Tibial nerve (tissue), 4 donors: ENCODE results near the gene RAC2. TPM values are rescaled to one million over a fixed set of nuclear protein-coding genes. Genes with fewer than 3 reads are reported as not detected.
A peak's percentile ranks its signal among the peaks of the same experiment; 100 is the strongest.

Experiments
- DNase-seq, 2 donors: peaks; one replicate each; pipeline ENCODE4 v3.0.0-alpha.2; 2019; ENCODE audit warnings: low spot score in 2 of 2
- H3K27ac ChIP-seq, 4 donors: fragments of 200-600 bp; sonication (generic) in 3 of 4; one replicate each; pipeline ENCODE4 v1.5.1; 2017 to 2019; ENCODE audit warnings: mild to moderate bottlenecking in 1 of 4
- H3K27me3 ChIP-seq, 2 donors: fragments of 200-600 bp; sonication (generic) in 1 of 2; one replicate each; pipeline versions ENCODE4 v1.5.1 to v1.6.0; 2017 to 2019
- H3K36me3 ChIP-seq, 3 donors: fragments of 200-600 bp; sonication (generic); one replicate each; pipeline ENCODE4 v1.5.1; 2018 to 2019
- H3K4me1 ChIP-seq, 4 donors: fragments of 200-600 bp; sonication (generic) in 3 of 4; one replicate each; pipeline ENCODE4 v1.5.1; 2017 to 2019
- H3K4me3 ChIP-seq, 4 donors: fragments of 200-600 bp; sonication (generic) in 3 of 4; one replicate each; pipeline ENCODE4 v1.5.1; 2017 to 2019; ENCODE audit warnings: mild to moderate bottlenecking in 1 of 4, moderate library complexity in 1 of 4
- H3K9me3 ChIP-seq, 4 donors: fragments of 200-600 bp; sonication (generic) in 3 of 4; one replicate each; pipeline ENCODE4 v1.5.1; 2017 to 2019
- EP300 ChIP-seq, 2 donors: sonication (generic); formaldehyde crosslinking; IDR thresholded peaks; one replicate each; pipeline ENCODE4 v1.6.1; 2017; ENCODE audit warnings: antibody characterized with exemption in 2 of 2, mild to moderate bottlenecking in 1 of 2
- POLR2A ChIP-seq, 2 donors: fragments of 450-650 bp; IDR thresholded peaks; one replicate each; pipeline ENCODE4 v1.6.1; 2017; ENCODE audit warnings: antibody characterized with exemption in 2 of 2, mild to moderate bottlenecking in 2 of 2, moderate library complexity in 2 of 2
- WGBS, 2 donors: methylation state at CpG; one replicate each; pipeline ENCODE4 v1.1.5; 2018; 5-methylcytosine and 5-hydroxymethylcytosine counted together
- total RNA-seq, 4 donors: library from RNA; depleted of rRNA; stranded (reverse); fragments of >200 nt; gene quantifications; one replicate each; pipeline ENCODE4 v1.1.0, GENCODE V29; 2016
- TF ChIP-seq, protein P1 (sequence below), 5 experiments: fragments of 200-600 bp in 3 of 5; fragments of 450-650 bp in 2 of 5; sonication (generic) in 3 of 5; IDR thresholded peaks; one replicate each; pipeline ENCODE4 v1.5.1; 2016 to 2019; ENCODE audit warnings: antibody characterized with exemption in 5 of 5, mild to moderate bottlenecking in 3 of 5, moderate library complexity in 2 of 5

The RAC2 gene
- total RNA-seq, 4 donors from 2014 or later: 6.3 to 18.6 (median 7.8) TPM

DNA sequence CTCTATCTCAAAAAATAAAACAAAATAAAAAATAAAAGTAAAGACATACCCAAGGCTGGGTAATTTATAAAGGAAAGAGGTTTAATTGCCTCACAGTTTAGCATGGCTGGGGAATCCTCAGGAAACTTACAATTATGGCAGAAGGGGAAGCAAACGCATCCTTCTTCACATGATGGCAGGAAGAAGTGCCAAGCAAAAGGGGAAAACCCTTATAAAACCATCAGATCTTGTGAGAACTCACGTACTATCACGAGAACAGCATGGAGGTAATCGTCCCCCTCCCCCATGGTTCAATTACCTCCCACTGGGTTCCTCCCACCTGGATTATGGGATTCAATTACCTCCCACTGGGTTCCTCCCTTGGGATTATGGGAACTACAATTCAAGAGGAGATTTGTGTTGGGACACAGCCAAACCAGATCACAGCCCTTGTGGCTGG lies 23.5 kb downstream of the RAC2 start:
- peaks cover 0 to 7% (median 0%) of the 10 kb centered on the region in 4 donors for H3K4me1 ChIP-seq
- no peaks in the 10 kb centered on the region for H3K36me3 ChIP-seq
- no peaks in the 10 kb centered on the region for H3K9me3 ChIP-seq
- WGBS, 2 donors: 31 to 38% methylated on average over 4 of the region's 4 CpGs
- TF ChIP-seq POLR2A (IDR thresholded peaks at IDR 0.05): no peak
- TF ChIP-seq, protein P1, sequence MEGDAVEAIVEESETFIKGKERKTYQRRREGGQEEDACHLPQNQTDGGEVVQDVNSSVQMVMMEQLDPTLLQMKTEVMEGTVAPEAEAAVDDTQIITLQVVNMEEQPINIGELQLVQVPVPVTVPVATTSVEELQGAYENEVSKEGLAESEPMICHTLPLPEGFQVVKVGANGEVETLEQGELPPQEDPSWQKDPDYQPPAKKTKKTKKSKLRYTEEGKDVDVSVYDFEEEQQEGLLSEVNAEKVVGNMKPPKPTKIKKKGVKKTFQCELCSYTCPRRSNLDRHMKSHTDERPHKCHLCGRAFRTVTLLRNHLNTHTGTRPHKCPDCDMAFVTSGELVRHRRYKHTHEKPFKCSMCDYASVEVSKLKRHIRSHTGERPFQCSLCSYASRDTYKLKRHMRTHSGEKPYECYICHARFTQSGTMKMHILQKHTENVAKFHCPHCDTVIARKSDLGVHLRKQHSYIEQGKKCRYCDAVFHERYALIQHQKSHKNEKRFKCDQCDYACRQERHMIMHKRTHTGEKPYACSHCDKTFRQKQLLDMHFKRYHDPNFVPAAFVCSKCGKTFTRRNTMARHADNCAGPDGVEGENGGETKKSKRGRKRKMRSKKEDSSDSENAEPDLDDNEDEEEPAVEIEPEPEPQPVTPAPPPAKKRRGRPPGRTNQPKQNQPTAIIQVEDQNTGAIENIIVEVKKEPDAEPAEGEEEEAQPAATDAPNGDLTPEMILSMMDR (IDR thresholded peaks at IDR 0.05): no peak
- TF ChIP-seq EP300 (IDR thresholded peaks at IDR 0.05): no peak
- H3K27ac ChIP-seq: no peak overlapping the region
- peaks cover 0 to 24% of the 10 kb centered on the region in 2 donors for H3K27me3 ChIP-seq
- H3K4me3 ChIP-seq: no peak overlapping the region
- DNase-seq: no peak

- H3K4me1 ChIP-seq: peaks cover 0 to 7% (median 0%) of the 10 kb centered on the region in 4 donors
- H3K27ac ChIP-seq: peak overlapping the region in 1 of 4 donors; percentile 10
- WGBS, 2 donors: 74 to 89% methylated on average over 6 of the region's 6 CpGs
- TF ChIP-seq POLR2A (IDR thresholded peaks at IDR 0.05): no peak
- TF ChIP-seq, protein P1 (IDR thresholded peaks at IDR 0.05): no peak
- no peak for TF ChIP-seq EP300 (IDR thresholded peaks at IDR 0.05)
- H3K4me3 ChIP-seq: no peak overlapping the region
- no peak for DNase-seq
- peaks cover 0 to 24% of the 10 kb centered on the region in 2 donors for H3K27me3 ChIP-seq
- no peaks in the 10 kb centered on the region for H3K36me3 ChIP-seq
- no peaks in the 10 kb centered on the region for H3K9me3 ChIP-seq
Observed at GRCh38 chr22:37219533-37219932, 24.5 kb downstream of the RAC2 start.

GRCh38 chr22:37218771-37219411 lies 25.2 kb downstream of the RAC2 start:
- peak overlapping the region in 1 of 4 donors; percentile 16 for H3K27ac ChIP-seq

DNA sequence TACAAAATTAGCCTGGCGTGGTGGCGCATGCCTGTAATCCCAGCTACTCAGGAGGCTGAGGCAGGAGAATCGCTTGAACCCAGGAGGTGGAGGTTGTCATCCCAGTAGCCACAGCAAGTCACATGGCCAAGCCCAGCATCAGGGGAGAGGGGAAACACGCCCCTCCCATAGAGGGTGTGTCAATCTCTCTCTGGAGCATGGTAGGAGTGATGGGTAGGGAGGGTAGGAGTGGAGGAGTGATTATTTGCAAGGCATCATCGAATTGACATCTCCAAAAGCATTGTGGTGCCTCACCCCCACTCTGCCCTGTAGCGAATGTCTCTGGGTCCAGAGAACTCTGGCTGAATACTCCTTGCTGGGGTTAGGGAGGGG lies 25.7 kb downstream of the RAC2 start:
- peaks cover 0 to 7% (median 0%) of the 10 kb centered on the region in 4 donors for H3K4me1 ChIP-seq
- H3K27ac ChIP-seq: peak overlapping the region in 1 of 4 donors; percentile 16
- no peak overlapping the region for H3K4me3 ChIP-seq
- H3K27me3 ChIP-seq: peaks cover 0 to 24% of the 10 kb centered on the region in 2 donors
- no peak for DNase-seq
- TF ChIP-seq EP300 (IDR thresholded peaks at IDR 0.05): no peak
- TF ChIP-seq, protein P1 (IDR thresholded peaks at IDR 0.05): no peak
- TF ChIP-seq POLR2A (IDR thresholded peaks at IDR 0.05): no peak
- 78 to 82% methylated on average over 6 of the region's 6 CpGs for WGBS, 2 donors
- no peaks in the 10 kb centered on the region for H3K36me3 ChIP-seq
- no peaks in the 10 kb centered on the region for H3K9me3 ChIP-seq

More at GRCh38 chr22:37218771-37219411, 25.2 kb downstream of the RAC2 start:
- Histone ChIP-seq H3K4me3 (no peak overlapping the region), H3K4me1 (peaks cover 0 to 7% (median 0%) of the 10 kb centered on the region in 4 donors), H3K9me3 (no peaks in the 10 kb centered on the region), H3K36me3 (no peaks in the 10 kb centered on the region), H3K27me3 (peaks cover 0 to 24% of the 10 kb centered on the region in 2 donors)
- DNase-seq: no peak
- 46 to 52% methylated on average over 6 to 7 of the region's 7 CpGs for WGBS, 2 donors
- no peak for TF ChIP-seq POLR2A (IDR thresholded peaks at IDR 0.05)
- TF ChIP-seq, protein P1 (IDR thresholded peaks at IDR 0.05): no peak
- no peak for TF ChIP-seq EP300 (IDR thresholded peaks at IDR 0.05)

- H3K36me3 ChIP-seq: no peaks in the 10 kb centered on the region
- no peak for DNase-seq
- H3K4me3 ChIP-seq: no peak overlapping the region
- TF ChIP-seq EP300 (IDR thresholded peaks at IDR 0.05): no peak
- TF ChIP-seq, protein P1 (IDR thresholded peaks at IDR 0.05): no peak
- TF ChIP-seq POLR2A (IDR thresholded peaks at IDR 0.05): no peak
- no peaks in the 10 kb centered on the region for H3K9me3 ChIP-seq
- 88% methylated on average over 9 of the region's 9 CpGs for WGBS, 2 donors
- peaks cover 0 to 40% of the 10 kb centered on the region in 2 donors for H3K27me3 ChIP-seq
- H3K27ac ChIP-seq: no peak overlapping the region
- H3K4me1 ChIP-seq: peaks cover 0 to 7% (median 2%) of the 10 kb centered on the region in 4 donors
Observed at GRCh38 chr22:37215890-37216289, 28.2 kb downstream of the RAC2 start.
